Duodenal mucosa (tissue), 2 donors: ENCODE data around the gene ATP8B1.
"Not testable (repeated sequence)": the region's sequence is repeated elsewhere in the genome, so short reads cannot be mapped to it uniquely, and the experiment has no call there.

ENCODE experiments used
- H3K27ac ChIP-seq: one replicate; pipeline ENCODE4 v1.7.0; 2013; ENCODE audit warnings: low read depth, low read length
- H3K27me3 ChIP-seq, 2 donors: one replicate each; pipeline ENCODE4 v1.7.0; 2013; ENCODE audit warnings: low read length in 2 of 2, control low read depth in 1 of 2; ENCODE audit not compliant: insufficient read depth in 2 of 2, control insufficient read depth in 1 of 2
- H3K36me3 ChIP-seq, 2 donors: one replicate each; pipeline ENCODE4 v1.7.0; 2013; ENCODE audit warnings: low read length in 2 of 2, control low read depth in 1 of 2; ENCODE audit not compliant: insufficient read depth in 2 of 2, control insufficient read depth in 1 of 2
- H3K4me1 ChIP-seq, 2 donors: one replicate each; pipeline ENCODE4 v1.7.0; 2013; ENCODE audit warnings: low read length in 2 of 2, control low read depth in 1 of 2; ENCODE audit not compliant: insufficient read depth in 2 of 2, control insufficient read depth in 1 of 2
- H3K4me3 ChIP-seq, 2 donors: one replicate each; pipeline ENCODE4 v1.7.0; 2013; ENCODE audit warnings: low read length in 2 of 2, low read depth in 1 of 2
- H3K9ac ChIP-seq, 2 donors: one replicate each; pipeline ENCODE4 v1.7.0; 2013; ENCODE audit warnings: low read length in 2 of 2, low read depth in 1 of 2
- H3K9me3 ChIP-seq, 2 donors: one replicate each; pipeline ENCODE4 v1.7.0; 2013; ENCODE audit warnings: low read length in 2 of 2, control low read depth in 1 of 2; ENCODE audit not compliant: control insufficient read depth in 1 of 2

The ATP8B1 gene

GRCh38 chr18:57837917-57838548 is 34.9 kb upstream of the ATP8B1 start:
- H3K36me3 ChIP-seq, result no peaks in the 10 kb centered on the region
- no peak overlapping the region for H3K27ac ChIP-seq
- no peaks in the 10 kb centered on the region for H3K9me3 ChIP-seq
- no peak overlapping the region for H3K4me3 ChIP-seq
- peaks cover 6% of the 10 kb centered on the region in 2 donors for H3K4me1 ChIP-seq
- no peak overlapping the region for H3K9ac ChIP-seq
- H3K27me3 ChIP-seq, result no peaks in the 10 kb centered on the region

GRCh38 chr18:57836557-57836956 is 33.4 kb upstream of the ATP8B1 start:
- no peak overlapping the region for H3K27ac ChIP-seq
- H3K27me3 ChIP-seq, result no peaks in the 10 kb centered on the region
- H3K4me3 ChIP-seq, result no peak overlapping the region
- H3K9me3 ChIP-seq, result no peaks in the 10 kb centered on the region
- H3K4me1 ChIP-seq, result peaks cover 8 to 9% of the 10 kb centered on the region in 2 donors
- H3K9ac ChIP-seq, result no peak overlapping the region
- no peaks in the 10 kb centered on the region for H3K36me3 ChIP-seq

GRCh38 chr18:57835904-57836303 is 32.8 kb upstream of the ATP8B1 start:
- H3K4me1 ChIP-seq, result peaks cover 8 to 9% of the 10 kb centered on the region in 2 donors
- no peaks in the 10 kb centered on the region for H3K27me3 ChIP-seq
- no peaks in the 10 kb centered on the region for H3K9me3 ChIP-seq
- no peak overlapping the region for H3K4me3 ChIP-seq
- H3K27ac ChIP-seq, result no peak overlapping the region
- H3K9ac ChIP-seq, result no peak overlapping the region
- H3K36me3 ChIP-seq, result no peaks in the 10 kb centered on the region

- no peaks in the 10 kb centered on the region for H3K27me3 ChIP-seq
- no peak overlapping the region for H3K9ac ChIP-seq
- H3K27ac ChIP-seq, result no peak overlapping the region
- H3K9me3 ChIP-seq, result no peaks in the 10 kb centered on the region
- H3K4me3 ChIP-seq, result no peak overlapping the region
- H3K36me3 ChIP-seq, result no peaks in the 10 kb centered on the region
- peaks cover 8 to 9% of the 10 kb centered on the region in 2 donors for H3K4me1 ChIP-seq
Observed at GRCh38 chr18:57834616-57835015, 31.5 kb upstream of the ATP8B1 start.

- H3K9ac ChIP-seq, result no peak overlapping the region
- H3K27me3 ChIP-seq, result no peaks in the 10 kb centered on the region
- peak overlapping the region; percentile 41 to 45 for H3K4me3 ChIP-seq
- peaks cover 8 to 9% of the 10 kb centered on the region in 2 donors for H3K4me1 ChIP-seq
- H3K9me3 ChIP-seq, result no peaks in the 10 kb centered on the region
- no peak overlapping the region for H3K27ac ChIP-seq
- H3K36me3 ChIP-seq, result no peaks in the 10 kb centered on the region
Observed at GRCh38 chr18:57833441-57834101, 30.5 kb upstream of the ATP8B1 start.

- Histone ChIP-seq H3K36me3 (no peaks in the 10 kb centered on the region), H3K27ac (no peak overlapping the region), H3K27me3 (no peaks in the 10 kb centered on the region), H3K9me3 (no peaks in the 10 kb centered on the region), H3K4me3 (peak overlapping the region; percentile 41 to 45), H3K4me1 (peaks cover 8 to 9% of the 10 kb centered on the region in 2 donors), H3K9ac (no peak overlapping the region)
Observed at GRCh38 chr18:57832730-57833129, 29.6 kb upstream of the ATP8B1 start.

GRCh38 chr18:57831597-57832377 is 28.7 kb upstream of the ATP8B1 start:
- Histone ChIP-seq H3K4me1 (peaks cover 8 to 9% of the 10 kb centered on the region in 2 donors), H3K9ac (no peak overlapping the region), H3K9me3 (no peaks in the 10 kb centered on the region), H3K36me3 (no peaks in the 10 kb centered on the region), H3K27ac (no peak overlapping the region), H3K27me3 (no peaks in the 10 kb centered on the region), H3K4me3 (no peak overlapping the region)

GRCh38 chr18:57827646-57828045 is 24.5 kb upstream of the ATP8B1 start:
- Histone ChIP-seq H3K27me3 (no peaks in the 10 kb centered on the region), H3K36me3 (no peaks in the 10 kb centered on the region), H3K9me3 (no peaks in the 10 kb centered on the region), H3K4me1 (no peaks in the 10 kb centered on the region), H3K27ac (no peak overlapping the region), H3K9ac (no peak overlapping the region), H3K4me3 (no peak overlapping the region)

GRCh38 chr18:57826252-57826651 is 23.1 kb upstream of the ATP8B1 start:
- no peaks in the 10 kb centered on the region for H3K36me3 ChIP-seq
- no peaks in the 10 kb centered on the region for H3K9me3 ChIP-seq
- no peak overlapping the region for H3K27ac ChIP-seq
- H3K9ac ChIP-seq, result no peak overlapping the region
- no peak overlapping the region for H3K4me3 ChIP-seq
- no peaks in the 10 kb centered on the region for H3K4me1 ChIP-seq
- H3K27me3 ChIP-seq, result no peaks in the 10 kb centered on the region

- not testable (repeated sequence) for H3K4me3 ChIP-seq, H3K9ac ChIP-seq, H3K36me3 ChIP-seq, H3K4me1 ChIP-seq, H3K9me3 ChIP-seq, H3K27me3 ChIP-seq, H3K27ac ChIP-seq
Observed at GRCh38 chr18:57820583-57820982, 17.5 kb upstream of the ATP8B1 start.
